HG02642 (cell line): ENCODE results near the gene TFB1M.

Source experiments
- ATAC-seq: cut with Tn5 transposase; IDR thresholded peaks from one replicate; pipeline ENCODE4 v1.9.1; 2021; ENCODE audit warnings: mild to moderate bottlenecking; ENCODE audit not compliant: unreplicated experiment, poor library complexity

The TFB1M gene

DNA sequence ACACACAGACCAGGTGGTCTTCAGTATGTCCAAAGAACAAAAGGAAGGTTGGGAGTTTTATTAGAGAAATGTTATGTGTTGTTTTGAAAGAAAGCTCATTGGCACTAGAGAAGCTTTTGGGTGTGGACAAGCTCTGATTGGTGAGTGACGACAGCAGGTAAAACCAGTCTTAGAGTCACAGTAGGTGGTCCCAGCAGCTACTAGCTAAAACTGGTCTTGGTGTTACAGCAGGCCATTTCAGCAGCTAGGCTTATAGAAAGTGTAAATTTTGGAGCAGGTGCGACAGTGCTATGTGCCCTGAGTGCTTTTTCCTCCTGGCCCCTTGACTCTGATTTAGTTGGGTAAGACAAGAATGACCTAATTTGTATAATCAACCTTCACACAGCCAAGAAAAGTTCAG, 46.9 kb downstream of the TFB1M start:
- no peak for ATAC-seq

DNA sequence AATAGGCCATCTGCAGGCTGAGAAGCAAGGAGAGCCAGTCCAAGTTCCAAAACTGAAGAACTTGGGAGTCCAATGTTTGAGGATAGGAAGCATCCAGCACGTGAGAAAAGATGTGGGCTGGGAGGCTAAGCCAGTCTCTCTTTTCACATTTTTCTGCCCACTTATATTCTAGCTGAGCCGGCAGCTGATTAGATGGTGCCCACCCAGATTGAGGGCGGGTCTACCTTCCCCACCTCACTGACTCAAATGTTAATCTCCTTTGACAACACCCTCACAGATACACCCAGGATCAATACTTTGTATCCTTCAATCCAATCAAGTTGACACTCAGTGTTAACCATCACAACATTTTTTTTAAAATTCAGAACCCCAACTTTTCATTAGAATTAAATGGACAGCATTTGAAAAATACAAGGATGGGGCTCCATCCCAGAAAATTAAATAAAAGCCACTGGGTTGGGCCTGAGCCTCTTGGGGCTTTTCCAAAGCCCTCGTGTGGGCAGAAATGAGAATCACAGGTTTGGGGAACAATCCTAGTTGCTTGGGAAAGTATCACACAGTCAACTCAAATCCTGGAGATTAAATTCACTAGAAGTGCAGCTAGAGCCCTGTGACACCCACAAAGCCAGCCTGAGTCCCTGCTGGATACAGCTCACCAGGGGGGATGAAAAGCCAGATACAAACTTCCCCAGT, 48.3 kb downstream of the TFB1M start:
- no peak for ATAC-seq

DNA sequence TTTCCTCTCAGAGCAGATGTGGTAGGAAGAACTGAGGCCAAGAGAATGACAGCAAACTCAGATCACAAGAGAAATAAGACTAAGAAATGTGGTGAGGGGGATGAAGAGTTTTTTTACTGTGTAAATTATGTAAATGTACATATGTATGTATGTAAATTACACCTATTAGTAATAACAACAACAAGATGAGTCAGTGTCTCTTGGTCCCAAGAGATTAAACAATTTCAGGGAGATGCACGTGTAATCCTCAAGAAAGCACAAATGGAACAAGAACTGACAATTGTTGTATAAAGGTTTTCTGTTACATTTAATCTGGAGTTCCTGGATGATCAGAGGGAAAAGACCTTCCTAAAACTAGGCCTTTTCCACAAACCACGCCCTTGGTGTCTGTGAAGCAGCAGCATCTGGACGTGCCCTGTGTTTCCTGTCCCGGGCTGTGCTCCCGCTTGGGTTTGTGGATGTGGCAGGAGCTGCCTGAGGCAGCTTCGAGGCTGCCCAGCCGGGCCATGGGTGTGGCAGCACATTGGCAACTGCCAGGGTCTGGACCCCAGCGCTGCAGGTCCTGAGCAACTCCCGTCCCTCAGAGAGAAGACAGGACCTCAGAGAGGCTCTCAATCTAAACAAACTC, 49.5 kb downstream of the TFB1M start:
- ATAC-seq: no peak

DNA sequence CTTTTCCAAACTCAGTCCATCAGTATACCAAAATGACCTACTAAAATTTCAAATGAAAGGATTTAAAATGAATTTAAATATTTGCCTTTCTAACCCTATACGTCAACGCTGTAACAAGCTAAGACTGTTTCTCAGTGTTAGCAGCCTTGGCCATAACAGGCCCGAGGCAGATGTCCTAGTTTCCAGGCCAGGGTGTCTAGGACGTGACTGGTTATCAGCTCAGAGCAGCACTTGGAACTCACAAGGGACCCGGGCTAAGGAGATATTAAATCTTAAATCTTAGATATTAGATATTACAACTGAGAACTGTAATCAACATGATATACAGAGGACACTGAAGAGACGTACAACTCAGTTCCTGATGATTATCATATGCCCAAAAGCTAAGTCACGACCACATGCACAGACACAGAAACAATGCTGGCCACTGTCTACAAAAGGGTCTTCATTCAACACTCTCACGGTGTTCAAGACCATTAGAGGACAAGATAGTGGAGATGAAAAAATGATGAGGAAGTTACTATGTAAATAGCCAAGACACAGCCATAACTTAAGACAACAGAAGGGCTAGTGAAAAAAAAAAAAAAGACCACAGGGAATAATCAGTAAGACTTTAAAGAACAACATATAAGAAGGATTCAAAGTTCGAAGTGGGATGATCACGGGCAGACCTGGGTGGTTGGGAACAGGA, 50.8 kb downstream of the TFB1M start, which contains the start of gene CLDN20:
Gene CLDN20, plus strand, starts transcription at position 641 of the 691 bp plus-strand sequence. CDS start 11,707 bp downstream, outside the sequence.
- ATAC-seq: no peak

DNA sequence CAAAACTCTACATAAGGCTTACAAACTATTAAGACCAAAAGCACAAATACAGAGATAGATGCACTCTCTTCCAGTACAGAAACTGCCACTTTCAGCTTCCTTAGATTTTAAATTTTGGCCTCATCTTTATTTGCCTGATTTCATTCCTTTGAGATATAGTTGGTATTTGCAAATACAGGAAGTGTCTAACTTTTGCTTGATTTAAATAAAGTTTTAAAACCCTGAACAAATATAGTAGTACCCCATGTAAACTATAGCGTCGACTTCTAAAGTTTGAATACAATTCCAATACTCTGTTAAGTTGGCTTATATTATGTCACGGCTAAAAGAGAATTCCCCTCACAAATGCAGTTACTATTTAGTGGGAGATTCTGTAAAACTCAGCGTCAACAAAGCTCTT, 51.6 kb downstream of the TFB1M start:
- ATAC-seq: no peak

DNA sequence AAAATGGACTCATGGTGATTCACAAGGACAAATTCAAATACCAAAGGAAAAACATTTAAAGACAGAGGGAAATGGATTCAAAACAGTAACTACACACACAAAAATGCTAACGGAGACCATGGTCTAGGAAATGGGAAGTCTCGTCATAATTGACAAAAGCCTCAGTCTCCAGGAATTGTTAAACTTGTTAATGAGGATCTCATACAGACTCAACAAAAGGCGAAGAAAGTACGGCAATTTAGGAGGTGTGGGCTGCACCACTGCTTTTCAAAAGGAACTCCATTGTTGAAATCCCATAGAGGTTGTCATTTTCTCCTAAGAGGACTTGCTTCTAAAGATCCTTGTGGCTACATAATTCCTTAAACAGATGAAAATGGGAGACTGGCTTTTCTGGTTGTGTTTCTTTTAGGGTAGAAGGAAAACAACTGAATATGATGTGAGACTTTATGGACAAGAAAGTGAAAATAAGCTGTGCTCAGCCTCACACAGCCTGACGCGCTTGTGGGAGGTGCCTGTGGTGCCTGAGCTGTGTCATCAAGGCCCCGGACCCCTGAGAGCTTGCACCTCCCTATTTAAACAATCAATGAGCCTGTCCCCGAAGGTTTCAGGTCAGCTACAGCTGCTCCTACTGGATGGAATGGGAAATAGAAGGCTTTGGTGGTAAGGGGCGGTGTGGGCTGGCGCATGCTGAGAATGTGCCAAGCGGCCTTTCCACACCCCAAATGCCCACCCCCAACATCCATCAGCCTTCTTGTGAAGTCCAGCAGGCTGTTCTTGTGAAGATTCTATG, 53.0 kb downstream of the TFB1M start:
- ATAC-seq: no peak

DNA sequence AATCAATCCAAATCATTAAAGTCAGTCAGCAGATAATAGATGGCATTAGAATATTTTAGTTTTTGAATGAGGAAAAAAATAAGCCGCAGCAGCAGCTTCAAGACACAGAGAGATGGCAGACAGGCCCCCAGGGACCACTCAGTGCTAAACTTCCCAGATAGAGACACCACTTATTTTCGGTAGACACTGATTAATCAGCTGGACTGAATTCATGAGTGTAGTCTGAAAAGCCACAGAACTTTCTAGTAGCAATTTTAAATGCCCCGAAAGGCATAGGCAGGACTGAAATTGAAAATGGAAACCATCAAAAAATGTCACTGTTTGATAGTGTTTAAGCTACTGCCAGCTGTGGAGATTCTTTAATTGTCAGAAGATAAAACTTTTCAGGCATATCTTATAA, 53.6 kb downstream of the TFB1M start:
- ATAC-seq: no peak

DNA sequence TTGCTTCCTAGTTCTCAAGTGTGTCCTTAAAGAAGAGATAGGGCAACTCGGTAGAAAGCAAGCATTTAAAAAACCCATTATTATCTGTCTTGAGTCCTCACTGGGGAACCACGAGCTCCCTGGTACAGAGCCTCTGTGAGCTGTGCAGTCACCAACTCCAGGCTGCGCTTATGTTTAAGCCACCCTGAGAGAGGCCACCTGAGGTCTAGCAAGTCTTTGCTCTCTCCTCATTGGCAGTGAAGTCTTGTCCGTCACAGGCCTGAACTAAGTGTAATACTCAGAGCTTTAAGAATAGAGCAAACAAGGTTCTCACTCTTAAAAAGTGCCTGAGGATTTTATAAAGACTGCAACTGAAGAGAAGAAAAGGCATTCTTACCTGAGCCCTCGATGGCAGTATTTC, 54.4 kb downstream of the TFB1M start:
- no peak for ATAC-seq

DNA sequence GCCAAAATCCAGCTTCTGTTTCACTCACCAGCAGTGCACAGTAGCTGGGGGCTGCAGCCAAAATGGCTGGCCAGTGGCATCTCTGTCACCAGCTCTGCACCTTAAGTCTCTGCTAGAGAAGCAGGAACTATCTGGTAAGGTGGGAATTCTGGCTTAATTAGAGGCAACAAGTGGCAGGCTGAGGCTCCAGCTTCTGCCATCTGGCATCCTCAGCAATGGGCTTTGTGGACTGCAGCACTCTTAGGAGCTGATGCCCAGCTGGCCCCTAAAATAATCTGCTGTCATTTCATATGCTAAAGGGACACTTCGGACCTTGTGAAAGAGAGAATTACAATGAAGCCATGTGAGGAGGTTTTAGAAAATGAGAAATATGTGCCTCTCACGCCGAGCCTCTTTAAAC, 55.1 kb downstream of the TFB1M start:
- no peak for ATAC-seq

DNA sequence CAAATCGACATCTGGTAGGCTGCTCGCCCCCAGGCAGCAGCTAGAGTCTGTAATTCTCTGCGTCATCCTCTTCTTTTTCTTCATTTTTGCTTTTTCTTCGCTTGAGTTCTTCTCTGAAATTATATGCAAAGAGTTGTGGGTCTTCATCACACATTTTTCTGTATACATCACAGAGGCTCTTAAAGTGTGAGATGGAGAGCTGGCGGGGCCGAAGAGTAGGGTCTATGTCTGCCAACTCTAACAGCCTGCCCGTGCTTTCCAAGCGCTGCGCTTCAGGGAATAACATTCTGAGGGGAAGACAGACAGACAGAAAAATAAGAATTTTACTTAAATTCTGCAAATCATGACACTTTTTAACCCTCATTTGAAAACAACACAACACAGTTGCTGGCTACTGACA, 56.5 kb downstream of the TFB1M start:
- no peak for ATAC-seq

DNA sequence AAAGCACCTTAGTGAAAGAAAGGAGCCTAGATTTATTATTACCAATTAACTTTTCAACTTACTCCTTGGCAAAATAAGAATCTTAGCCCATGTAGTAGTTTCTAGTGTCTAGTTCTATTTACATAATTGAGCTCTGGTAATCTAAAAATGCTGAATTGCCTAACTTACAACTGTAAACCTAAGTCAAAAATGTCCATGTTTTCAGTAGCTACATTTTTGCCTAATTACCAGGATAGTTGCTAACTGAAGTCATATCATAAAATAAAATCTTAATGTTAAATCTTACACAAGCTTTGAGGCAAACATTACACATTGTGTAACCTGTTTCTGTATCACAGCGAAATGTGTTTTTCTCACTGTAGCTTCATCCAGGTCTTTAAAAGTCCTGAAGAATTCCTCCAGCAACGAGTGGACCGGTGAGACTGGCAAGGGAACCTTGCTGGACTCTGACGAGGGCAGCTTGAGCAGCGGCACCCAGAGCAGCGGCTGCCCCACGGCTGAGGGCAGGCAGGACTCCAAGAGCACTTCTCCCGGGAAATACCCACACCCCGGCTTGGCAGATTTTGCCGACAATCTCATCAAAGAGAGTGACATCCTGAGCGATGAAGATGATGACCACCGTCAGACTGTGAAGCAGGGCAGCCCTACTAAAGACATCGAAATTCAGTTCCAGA, 58.0 kb downstream of the TFB1M start:
- ATAC-seq: no peak

DNA sequence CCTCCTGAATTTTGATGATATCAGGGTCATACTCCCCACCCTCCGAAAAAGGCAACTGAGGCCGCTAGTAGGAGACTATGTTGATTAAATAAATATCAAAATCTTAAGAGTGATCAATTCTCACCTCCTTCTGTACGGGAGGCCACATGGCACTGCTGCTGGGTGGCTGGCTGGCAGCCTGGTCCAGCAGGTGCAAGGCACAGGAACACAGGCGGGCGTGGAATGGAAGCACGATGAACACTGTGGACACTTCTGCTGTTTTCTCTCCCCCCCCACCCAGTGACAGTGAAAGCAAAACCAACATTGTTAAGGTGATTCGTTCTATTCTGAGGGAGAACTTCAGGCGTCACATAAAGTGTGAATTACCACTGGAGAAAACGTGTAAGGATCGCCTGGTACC, 60.1 kb downstream of the TFB1M start:
- no peak for ATAC-seq

DNA sequence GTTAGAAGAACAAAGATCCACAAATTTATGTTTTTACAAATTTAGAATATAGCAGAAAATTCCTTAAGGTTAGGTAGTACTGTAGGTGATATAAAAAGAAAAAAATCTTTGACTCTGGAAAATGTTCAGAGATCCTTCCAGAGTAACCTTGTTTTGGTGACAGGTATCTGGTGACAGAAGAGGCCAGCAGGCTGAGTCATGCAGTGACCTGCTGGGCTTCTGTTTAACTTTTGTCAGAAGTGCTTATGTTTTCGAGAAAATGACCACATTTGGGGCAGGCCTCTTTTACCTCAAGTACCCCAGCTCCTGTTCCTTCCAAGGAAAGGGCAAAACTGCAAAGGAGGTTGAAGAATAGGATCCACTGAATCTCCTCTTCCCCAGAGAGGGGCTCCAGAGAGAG, 60.9 kb downstream of the TFB1M start:
- ATAC-seq: no peak

DNA sequence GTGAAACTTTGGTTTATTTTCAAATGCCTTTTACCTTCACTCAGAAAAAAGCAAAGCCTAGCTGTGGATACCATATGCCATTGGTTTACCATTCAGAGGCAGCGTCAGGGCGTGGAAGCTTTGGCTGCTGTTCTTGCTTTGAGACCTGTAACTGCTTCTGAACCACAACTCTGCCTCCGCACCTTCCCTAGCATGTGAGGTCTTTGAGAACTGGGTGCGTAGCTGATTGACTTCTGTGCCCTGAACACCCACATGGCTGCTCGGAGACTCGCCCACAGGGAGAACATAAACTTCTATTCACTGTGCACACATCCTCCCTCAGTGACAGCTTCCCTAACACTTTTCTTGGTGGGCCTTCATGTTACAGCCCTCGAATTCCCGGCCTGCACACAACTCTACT, 61.7 kb downstream of the TFB1M start:
- ATAC-seq: no peak

DNA sequence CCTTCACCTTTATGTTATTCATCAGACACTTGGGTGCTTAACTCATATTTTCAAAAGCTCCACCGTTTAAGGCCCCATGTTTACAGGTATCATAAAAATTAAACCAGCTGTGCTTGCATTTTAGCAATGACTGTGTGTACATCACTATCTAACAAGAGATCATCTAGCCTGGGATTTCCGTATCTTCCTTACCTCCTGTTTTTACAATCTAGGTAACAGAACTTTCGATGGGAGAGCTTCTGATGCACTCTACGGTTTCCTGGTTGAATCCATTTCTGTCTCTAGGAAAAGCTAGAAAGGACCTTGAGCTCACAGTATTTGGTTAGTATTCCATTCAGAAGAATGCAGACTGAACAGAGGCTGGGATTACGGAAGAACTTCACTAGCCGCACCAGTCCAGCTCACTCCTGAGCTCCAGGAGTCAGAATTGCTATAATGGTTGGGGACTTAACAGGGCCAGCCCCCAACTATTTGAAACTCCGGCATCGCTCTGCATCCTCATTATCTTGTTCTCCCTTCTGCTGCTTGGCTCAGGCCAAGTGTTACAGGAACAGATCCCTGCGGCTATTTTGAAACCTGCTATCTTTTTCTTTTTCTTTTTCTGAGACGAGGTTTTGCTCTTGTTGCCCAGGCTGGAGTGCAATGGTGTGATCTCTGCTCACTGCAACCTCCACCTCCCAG, 63.4 kb downstream of the TFB1M start:
- ATAC-seq: no peak

DNA sequence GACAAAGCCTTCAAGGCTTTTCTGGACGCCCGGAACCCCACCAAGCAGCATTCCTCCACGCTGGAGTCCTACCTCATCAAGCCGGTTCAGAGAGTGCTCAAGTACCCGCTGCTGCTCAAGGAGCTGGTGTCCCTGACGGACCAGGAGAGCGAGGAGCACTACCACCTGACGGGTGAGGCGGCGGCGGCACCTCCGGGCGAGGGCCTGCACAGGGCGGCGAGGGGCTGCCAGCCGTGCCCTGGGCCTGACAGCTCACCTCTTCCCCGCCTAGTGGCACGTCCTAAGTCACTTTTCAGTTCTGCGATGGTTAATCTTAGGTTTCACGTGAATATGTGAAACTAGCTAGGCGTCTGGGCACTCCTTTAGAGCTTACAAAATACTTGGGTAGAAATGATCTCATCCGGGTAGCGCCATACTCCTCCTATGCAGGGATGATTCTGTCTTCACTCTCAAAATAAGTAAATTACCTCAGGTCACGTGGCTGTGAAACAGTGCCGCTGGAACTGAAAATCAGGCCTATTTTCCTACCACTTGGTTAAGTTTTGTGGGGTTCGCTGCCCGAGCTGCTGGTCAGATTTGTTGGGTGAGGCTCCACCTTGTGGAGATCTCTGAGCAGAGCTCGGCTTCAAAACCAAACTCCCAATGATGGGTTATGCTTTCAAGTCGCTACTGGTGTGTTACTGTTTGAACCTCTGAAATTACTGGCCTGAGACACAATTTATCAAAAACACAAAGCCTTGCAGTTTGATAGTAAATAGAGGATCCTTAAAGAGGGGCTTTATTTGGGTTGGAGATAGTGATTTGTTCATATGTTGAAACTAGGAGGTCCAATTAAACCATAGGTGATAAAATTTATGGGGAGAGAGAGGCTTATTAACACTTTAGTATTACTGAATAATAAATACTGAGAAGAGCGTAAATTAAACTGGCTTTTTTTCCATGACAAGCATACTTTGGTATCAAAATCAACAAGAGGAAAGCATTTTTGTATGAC, 66.0 kb downstream of the TFB1M start:
- no peak for ATAC-seq

DNA sequence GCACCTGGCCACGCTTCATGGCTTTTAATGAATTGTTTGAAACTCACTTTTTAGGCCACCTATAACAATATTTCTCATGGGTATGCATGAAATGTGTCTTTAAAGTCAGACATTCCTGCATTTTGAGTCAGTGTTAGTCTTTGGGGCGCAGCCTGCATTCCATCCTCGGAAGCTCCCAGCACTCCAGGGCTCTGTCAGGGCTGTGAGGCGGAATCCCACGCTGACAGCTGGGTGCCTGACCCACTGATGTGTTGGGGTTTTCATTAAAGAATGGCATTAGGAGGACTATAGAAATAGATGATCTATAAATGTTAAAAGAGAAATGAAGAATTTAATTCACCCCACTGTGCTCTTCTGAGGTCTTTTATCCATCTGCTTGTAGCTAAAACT, 66.7 kb downstream of the TFB1M start:
- ATAC-seq: no peak

DNA sequence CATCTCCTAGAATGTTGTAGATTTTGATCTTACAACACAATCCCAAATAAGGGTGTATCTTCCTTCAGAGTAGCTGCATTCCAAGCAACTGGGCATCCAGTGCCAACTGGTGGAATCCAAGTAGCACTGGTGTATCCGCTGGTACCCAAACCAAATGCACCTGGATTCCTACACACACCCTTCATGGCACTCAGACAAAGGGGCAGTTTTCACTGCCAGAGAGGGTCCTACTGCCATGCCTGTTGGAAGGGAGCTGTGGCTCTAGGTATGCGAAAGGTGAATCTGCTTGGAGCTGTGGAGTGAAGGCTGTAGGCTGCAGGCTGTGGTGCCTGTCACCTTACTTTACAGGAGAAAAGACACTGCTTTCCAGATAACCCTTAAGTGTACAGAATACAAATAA, 67.5 kb downstream of the TFB1M start:
- ATAC-seq: no peak

DNA sequence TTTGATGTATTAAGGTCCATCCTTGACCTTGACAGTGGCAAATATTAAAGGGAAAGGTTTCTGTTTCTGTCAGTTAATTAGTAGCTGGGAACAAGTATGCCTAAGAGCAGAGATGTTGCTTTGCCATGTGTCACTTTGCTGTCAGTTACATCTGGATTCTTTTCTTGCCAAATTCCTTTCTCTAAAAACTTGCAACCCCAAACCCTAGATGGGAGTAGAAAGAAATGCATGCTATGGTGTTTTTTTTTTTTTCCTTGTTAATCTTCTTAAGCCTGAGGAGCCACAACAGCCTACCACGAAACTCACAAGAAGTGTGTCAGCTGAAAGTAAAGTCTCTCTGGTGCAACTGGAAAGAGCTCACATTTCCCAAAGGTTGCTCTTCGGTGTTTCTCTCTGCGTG, 68.5 kb downstream of the TFB1M start:
- no peak for ATAC-seq
